Hematopoietic multipotent progenitor cell treated with erythropoietin and hydrocortisone succinate and interleukin-3 and kit ligand, for 6 days (in vitro differentiated cells): ENCODE measurements around the gene MTLN.
"Not testable (repeated sequence)": the region's sequence is repeated elsewhere in the genome, so short reads cannot be mapped to it uniquely, and the experiment has no call there.

Experiments
- DNase-seq: peaks from one replicate; pipeline ENCODE4 v3.0.0-alpha.2; 2015

MTLN gene

GRCh38 chr2:110198016-110198415 lies 14.3 kb downstream of the MTLN start:
- no peak for DNase-seq

GRCh38 chr2:110197452-110197851 lies 14.9 kb downstream of the MTLN start:
- no peak for DNase-seq

- DNase-seq: not testable (repeated sequence)
Measured at GRCh38 chr2:110190169-110190568, 22.2 kb downstream of the MTLN start.

- DNase-seq: no peak
Measured at GRCh38 chr2:110182449-110182848, 29.9 kb downstream of the MTLN start.

GRCh38 chr2:110180036-110180435 lies 32.3 kb downstream of the MTLN start:
- DNase-seq: no peak

GRCh38 chr2:110173523-110173922 lies 38.8 kb downstream of the MTLN start:
- DNase-seq: no peak

GRCh38 chr2:110172506-110172905 lies 39.8 kb downstream of the MTLN start:
- DNase-seq: no peak

GRCh38 chr2:110170102-110170501 lies 42.2 kb downstream of the MTLN start:
- no peak for DNase-seq

- no peak for DNase-seq
Measured at GRCh38 chr2:110167326-110168000, 44.9 kb downstream of the MTLN start.

GRCh38 chr2:110166266-110166665 lies 46.1 kb downstream of the MTLN start:
- no peak for DNase-seq
